H1 (cell line): Measurements from ENCODE around the gene CTAGE6. TPM values are rescaled to one million over a fixed set of nuclear protein-coding genes. Genes with fewer than 3 reads are reported as not detected.

Experiments used
- GABPA ChIP-seq: IDR thresholded peaks from 2 replicates; pipeline ENCODE4 v1.6.1; 2011; ENCODE audit warnings: mild to moderate bottlenecking, low read length, moderate library complexity, borderline replicate concordance; ENCODE audit not compliant: insufficient read depth
- POU5F1 ChIP-seq: IDR thresholded peaks from 2 replicates; pipeline ENCODE4 v1.6.1; 2011; ENCODE audit warnings: low read depth, mild to moderate bottlenecking, low read length, moderate library complexity
- SIN3A ChIP-seq, 2 experiments: IDR thresholded peaks in 1 of 2; conservative IDR thresholded peaks in 1 of 2; 2 replicates each; pipeline ENCODE4 v1.6.1; 2011 to 2012; ENCODE audit warnings: low read length in 2 of 2, improper control_type of control experiment in 1 of 2, low read depth in 1 of 2, mild to moderate bottlenecking in 1 of 2
- SIRT6 ChIP-seq: IDR thresholded peaks from one replicate; pipeline ENCODE4 v1.7.1; 2012; ENCODE audit warnings: low read length, inconsistent platforms
- SRF ChIP-seq: IDR thresholded peaks from 2 replicates; pipeline ENCODE4 v1.6.1; 2011; ENCODE audit warnings: mild to moderate bottlenecking, low read depth, low read length, moderate library complexity
- polyA plus RNA-seq, 7 experiments: library from polyadenylated mRNA; depleted of rRNA in 3 of 7; stranded (reverse) in 5 of 7; unstranded in 2 of 7; fragments of >200 nt in 5 of 7; fragments of 200-250 nt in 2 of 7; gene quantifications; 1 replicate in 5 of 7; 2 replicates in 1 of 7; 4 replicates in 1 of 7; pipeline versions ENCODE4 v1.2.1 to v1.2.3, GENCODE V29; 2011 to 2013; ENCODE audit warnings: missing spikeins in 2 of 7, mixed read lengths in 2 of 7
- total RNA-seq: library from RNA; stranded (reverse); fragmentation: NEBNext Ultra II Directional; extraction: Animal tissue kit (Norgen Biotek cat#: 25700); gene quantifications from 2 replicates; pipeline ENCODE4 v1.2.1, GENCODE V29; 2021

CTAGE6 gene
- total and polyA plus RNA-seq, 2 of the 8 experiments (the other 6 are each of a cell fraction or from before 2014, with no cell fraction given), result not detected

DNA sequence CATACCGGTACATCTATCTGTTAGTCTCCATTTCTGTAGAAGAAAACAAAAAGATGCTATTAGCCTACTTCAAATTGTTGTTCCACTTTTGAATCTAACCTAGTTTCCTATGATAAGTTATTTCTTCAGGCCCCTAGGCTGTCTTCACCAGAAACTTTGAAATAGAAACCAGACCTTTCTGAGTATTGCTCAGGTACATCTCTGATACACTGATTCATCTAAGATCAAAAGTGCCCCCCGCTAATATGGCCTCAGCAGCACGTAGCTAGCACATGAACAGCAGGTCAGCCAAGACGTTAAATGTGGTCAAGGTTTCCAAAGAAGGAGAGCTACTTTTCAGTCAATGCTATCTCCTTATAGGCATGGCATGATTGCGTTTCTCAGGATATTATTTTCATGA is 23.6 kb downstream of the CTAGE6 start (continued):
- TF ChIP-seq SIRT6 (no peak), POU5F1 (no peak), SRF (no peak), GABPA (no peak), SIN3A (conservative IDR thresholded peaks at IDR 0.05 in 1 of 2, IDR thresholded peaks at IDR 0.05 in 1 of 2; ENCODE audit: low read depth in 1 of 2, low read length in 2 of 2) (no peak)
